GM12874 (cell line): ENCODE data around the gene ARHGAP42.

Experiments used
- TF ChIP-seq, protein P1 (sequence below): IDR thresholded peaks from 2 replicates; pipeline ENCODE4 v1.5.1; 2011; ENCODE audit warnings: low read depth, mild to moderate bottlenecking, control low read depth, low read length, moderate library complexity; ENCODE audit not compliant: insufficient read depth

ARHGAP42 gene

DNA sequence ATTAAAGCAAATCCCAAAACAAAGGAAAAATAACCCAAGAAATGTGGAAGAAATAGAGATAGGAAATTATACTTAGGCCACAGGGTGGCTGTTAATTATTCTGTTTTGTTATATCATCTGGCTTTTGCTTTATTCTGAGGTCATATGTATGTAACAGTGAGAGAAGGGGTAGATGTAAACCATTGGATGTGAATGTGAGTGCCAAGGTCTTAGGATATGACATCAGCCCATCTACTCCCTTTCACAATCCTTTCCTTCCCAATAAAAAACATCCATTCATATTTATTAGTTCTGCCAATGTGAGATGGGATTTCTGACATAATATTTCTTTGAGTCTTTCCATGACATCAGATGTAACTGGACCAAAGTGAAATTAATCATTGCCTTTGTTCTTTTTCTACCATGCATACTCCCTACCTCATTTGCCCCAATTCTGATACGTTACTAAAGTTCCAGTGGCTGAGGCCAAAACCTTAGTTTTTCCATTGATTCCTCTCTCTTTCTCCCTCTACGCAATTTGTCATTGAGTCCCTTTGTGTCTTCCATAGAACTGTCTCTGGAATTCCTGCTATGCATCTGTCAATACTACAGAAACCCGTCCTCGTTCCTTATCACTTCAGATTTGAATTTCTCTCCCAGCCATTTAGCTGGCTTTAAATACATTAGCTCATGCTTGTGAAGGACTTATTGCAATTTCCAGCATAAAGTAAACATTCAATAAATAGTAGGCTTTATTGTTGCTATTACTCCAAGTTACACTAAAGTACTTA, 170.3 kb downstream of the ARHGAP42 start:
- TF ChIP-seq, protein P1, sequence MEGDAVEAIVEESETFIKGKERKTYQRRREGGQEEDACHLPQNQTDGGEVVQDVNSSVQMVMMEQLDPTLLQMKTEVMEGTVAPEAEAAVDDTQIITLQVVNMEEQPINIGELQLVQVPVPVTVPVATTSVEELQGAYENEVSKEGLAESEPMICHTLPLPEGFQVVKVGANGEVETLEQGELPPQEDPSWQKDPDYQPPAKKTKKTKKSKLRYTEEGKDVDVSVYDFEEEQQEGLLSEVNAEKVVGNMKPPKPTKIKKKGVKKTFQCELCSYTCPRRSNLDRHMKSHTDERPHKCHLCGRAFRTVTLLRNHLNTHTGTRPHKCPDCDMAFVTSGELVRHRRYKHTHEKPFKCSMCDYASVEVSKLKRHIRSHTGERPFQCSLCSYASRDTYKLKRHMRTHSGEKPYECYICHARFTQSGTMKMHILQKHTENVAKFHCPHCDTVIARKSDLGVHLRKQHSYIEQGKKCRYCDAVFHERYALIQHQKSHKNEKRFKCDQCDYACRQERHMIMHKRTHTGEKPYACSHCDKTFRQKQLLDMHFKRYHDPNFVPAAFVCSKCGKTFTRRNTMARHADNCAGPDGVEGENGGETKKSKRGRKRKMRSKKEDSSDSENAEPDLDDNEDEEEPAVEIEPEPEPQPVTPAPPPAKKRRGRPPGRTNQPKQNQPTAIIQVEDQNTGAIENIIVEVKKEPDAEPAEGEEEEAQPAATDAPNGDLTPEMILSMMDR = no peak

DNA sequence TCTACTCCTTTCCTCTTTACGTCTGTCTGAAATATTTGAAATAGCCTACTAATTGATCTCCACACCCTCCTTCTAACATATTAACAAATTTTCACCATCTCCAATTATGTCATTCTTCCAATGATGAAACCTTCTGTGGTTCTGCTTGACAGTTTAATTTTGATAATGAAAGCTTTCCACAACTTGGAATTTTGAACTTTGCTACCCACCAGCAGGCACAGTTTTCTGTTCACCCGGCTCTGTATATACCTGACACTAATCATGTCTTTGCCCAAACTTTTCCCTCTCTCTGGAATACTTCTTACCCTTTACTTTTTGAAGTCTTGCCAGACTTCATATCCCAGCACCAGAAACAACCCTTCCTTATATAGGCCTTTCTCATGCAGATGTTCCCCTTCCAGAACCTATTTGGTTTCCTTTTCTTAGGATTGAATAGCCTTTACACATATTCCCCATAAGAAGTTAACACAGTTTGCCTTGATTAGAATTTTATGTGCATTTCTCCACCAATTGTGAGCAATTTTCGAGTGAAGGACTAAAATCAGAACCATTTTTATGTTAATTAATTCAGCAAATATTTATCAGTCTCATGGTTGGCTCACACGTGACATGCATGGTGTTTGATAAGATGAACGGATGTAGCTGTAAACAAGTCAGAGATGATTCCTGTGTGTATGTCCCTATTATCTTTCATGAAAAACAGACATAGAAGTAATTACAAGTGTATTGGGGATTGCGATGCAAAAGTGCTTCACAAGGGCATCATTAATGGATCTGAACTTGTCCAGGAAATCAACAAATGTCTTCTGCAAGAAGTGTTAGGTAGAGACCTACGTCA, 173.4 kb downstream of the ARHGAP42 start:
- TF ChIP-seq, protein P1 = no peak

DNA sequence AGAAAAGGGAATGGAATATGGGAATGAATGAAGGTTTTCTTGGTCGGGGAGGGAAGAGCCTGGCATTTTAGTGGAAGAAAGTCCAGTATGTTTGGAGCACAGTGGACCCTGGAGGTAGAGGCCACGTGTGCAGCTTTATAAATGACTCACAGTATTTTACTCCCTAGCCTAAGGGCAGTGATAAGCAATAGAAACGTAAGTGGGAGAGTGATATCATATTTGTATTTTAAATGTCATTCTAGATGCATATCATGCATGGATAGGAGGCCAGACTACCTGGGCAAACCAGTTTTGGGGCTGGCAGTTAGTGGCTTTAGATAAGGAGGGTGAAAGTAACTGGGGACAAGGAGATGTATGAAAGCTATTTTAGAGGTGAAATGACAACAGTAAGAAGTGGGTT, 174.1 kb downstream of the ARHGAP42 start:
- TF ChIP-seq, protein P1 = no peak

DNA sequence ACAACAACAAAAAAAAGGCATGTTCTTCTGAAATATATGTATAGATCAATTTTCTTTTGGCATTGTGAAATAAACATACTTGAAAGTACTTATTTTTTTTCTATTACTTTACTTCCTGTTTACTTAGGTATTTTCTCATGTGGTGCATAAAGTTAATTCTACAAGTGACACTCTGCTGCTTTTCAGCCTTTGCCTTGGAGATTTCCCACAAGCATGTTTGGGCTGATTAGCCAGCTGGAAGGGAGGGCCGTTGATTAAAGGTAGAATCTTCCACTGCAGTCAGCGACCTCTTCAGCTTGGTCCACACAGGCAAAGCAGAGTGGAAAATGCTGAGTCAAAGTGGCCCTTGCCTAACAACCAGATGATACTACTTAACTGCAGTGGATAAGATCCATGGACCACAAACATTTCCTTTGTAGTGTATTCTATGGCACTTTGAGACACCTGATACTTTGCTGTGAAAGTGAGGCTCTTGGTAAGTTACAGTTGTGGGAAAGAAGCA, 176.0 kb downstream of the ARHGAP42 start:
- TF ChIP-seq, protein P1 = no peak

DNA sequence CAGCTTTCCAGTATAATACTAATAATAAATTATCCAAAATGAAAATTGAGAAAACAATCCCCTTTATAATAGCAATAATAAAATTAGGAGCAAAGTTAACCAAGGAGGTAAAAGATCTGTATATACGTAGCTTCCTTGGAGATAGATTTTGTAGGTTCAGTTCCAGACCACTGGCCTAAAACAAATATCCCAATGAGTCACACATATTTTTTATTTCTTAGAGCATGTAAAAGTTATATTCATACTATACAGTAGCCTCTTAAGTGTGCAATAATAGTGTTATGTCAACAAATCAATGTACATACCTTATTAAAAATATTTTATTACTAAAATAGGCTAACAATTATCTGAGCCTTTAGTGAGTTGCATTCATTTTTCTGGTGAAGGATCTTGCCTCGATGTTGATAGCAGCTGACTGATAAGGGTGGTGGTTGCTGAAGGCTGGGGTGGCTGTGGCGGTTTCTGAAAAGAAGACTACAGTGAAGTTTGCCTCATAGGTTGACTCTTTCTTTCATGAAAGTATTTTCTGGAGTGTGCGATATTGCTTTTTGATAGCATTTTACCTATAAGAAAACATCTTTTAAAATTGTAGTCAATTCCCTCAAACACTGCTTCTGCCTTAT, 178.5 kb downstream of the ARHGAP42 start:
- TF ChIP-seq, protein P1 = no peak

DNA sequence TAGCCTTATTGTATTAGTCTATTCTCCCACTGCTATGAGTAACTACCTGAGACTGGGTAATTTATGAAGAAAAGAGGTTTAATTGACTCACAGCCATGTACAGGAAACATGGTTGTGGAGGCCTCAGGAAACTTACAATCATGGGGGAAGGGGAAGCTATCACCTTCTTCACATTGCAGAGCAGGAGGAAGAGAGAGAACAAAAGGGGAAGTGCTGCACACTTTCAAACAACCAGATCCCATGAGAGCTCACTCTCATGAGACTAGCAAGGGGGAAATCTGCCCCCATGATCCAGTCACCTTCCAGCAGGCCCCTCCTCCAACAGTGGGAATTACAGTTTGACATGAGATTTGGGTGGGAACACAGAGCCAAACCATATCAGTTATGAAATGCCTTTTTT, 179.4 kb downstream of the ARHGAP42 start:
- TF ChIP-seq, protein P1 = no peak

DNA sequence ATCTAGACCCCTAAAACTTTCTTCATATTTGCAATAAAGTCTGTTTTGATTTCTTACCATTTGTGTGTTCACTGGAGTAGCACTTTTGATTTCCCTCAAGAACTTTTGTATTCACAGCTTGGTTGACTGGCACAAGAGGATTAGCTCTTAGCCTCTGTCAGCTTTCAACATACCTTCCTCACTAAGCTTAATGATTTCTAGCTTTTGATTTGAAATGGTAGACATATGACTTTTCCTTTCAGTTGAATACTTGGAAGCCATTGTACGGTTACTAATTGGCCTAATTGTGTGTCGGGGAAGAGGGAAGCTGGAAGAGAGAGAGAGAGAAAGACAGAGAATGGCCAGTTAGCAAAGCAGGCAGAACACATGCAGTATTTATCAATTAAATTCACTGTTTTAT, 180.5 kb downstream of the ARHGAP42 start:
- TF ChIP-seq, protein P1 = no peak
